GM12878 (cell line): ENCODE data around the gene PHC3.
A peak's percentile ranks its signal among the peaks of the same experiment; 100 is the strongest.

ENCODE experiments used
- DPF2 ChIP-seq: fragments of 450-650 bp; IDR thresholded peaks from 2 replicates; pipeline ENCODE4 v1.6.1; 2017; ENCODE audit warnings: mild to moderate bottlenecking
- POLR2A ChIP-seq: IDR thresholded peaks from 2 replicates; pipeline ENCODE4 v1.6.1; 2011; ENCODE audit warnings: low read depth, mild to moderate bottlenecking, low read length
- RBBP5 ChIP-seq: fragments of 200-600 bp; sonication (generic); conservative IDR thresholded peaks from 2 replicates; pipeline ENCODE4 v1.6.1; 2016
- SREBF2 ChIP-seq: IDR thresholded peaks from 2 replicates; pipeline ENCODE4 v1.6.1; 2012; ENCODE audit warnings: mild to moderate bottlenecking, low read length
- TAF1 ChIP-seq: IDR thresholded peaks from 2 replicates; pipeline ENCODE4 v1.6.1; 2011; ENCODE audit warnings: mild to moderate bottlenecking, low read depth, low read length, borderline replicate concordance
- TF ChIP-seq, protein P1 (sequence below): IDR thresholded peaks from 2 replicates; pipeline ENCODE4 v1.6.1; 2012; ENCODE audit warnings: mild to moderate bottlenecking, low read depth, low read length
- TF ChIP-seq, protein P2 (sequence below), 3 experiments: IDR thresholded peaks in 2 of 3; conservative IDR thresholded peaks in 1 of 3; 2 replicates each; pipeline ENCODE4 v1.5.1; 2011; ENCODE audit warnings: low read depth in 3 of 3, low read length in 3 of 3, mild to moderate bottlenecking in 3 of 3, control low read depth in 2 of 3, moderate library complexity in 2 of 3, inconsistent platforms in 1 of 3, mixed read lengths in 1 of 3; ENCODE audit not compliant: control insufficient read depth in 2 of 3, insufficient read depth in 1 of 3; ENCODE audit errors: extremely low read depth in 1 of 3
- TF ChIP-seq, protein P3 (sequence below): fragments of 450-650 bp; IDR thresholded peaks from 2 replicates; pipeline ENCODE4 v1.6.1; 2017; ENCODE audit warnings: antibody characterized with exemption, mild to moderate bottlenecking, moderate library complexity

DNA sequence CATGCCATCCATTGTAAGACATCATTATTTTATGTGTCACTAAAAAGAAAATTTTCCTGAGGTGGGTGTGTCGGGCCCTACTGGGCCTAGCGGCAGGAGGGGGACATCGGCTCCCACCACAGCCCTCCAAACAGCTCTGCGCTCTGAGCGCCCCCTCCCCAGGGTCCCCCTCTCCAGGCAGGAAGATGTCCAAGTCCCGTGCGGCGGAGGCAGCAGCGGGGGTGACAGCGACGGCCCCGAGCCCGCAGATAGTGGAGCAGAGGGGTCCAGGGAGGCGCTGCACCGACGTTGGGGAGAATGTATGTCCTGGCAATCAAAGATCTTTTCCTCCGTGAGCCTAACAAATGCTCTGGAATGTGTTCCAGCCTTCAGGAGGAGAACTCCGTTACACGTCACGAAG lies 119.5 kb downstream of the PHC3 start:
- TF ChIP-seq, protein P1, sequence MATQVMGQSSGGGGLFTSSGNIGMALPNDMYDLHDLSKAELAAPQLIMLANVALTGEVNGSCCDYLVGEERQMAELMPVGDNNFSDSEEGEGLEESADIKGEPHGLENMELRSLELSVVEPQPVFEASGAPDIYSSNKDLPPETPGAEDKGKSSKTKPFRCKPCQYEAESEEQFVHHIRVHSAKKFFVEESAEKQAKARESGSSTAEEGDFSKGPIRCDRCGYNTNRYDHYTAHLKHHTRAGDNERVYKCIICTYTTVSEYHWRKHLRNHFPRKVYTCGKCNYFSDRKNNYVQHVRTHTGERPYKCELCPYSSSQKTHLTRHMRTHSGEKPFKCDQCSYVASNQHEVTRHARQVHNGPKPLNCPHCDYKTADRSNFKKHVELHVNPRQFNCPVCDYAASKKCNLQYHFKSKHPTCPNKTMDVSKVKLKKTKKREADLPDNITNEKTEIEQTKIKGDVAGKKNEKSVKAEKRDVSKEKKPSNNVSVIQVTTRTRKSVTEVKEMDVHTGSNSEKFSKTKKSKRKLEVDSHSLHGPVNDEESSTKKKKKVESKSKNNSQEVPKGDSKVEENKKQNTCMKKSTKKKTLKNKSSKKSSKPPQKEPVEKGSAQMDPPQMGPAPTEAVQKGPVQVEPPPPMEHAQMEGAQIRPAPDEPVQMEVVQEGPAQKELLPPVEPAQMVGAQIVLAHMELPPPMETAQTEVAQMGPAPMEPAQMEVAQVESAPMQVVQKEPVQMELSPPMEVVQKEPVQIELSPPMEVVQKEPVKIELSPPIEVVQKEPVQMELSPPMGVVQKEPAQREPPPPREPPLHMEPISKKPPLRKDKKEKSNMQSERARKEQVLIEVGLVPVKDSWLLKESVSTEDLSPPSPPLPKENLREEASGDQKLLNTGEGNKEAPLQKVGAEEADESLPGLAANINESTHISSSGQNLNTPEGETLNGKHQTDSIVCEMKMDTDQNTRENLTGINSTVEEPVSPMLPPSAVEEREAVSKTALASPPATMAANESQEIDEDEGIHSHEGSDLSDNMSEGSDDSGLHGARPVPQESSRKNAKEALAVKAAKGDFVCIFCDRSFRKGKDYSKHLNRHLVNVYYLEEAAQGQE = no peak
- no peak for TF ChIP-seq TAF1
- TF ChIP-seq, protein P2, sequence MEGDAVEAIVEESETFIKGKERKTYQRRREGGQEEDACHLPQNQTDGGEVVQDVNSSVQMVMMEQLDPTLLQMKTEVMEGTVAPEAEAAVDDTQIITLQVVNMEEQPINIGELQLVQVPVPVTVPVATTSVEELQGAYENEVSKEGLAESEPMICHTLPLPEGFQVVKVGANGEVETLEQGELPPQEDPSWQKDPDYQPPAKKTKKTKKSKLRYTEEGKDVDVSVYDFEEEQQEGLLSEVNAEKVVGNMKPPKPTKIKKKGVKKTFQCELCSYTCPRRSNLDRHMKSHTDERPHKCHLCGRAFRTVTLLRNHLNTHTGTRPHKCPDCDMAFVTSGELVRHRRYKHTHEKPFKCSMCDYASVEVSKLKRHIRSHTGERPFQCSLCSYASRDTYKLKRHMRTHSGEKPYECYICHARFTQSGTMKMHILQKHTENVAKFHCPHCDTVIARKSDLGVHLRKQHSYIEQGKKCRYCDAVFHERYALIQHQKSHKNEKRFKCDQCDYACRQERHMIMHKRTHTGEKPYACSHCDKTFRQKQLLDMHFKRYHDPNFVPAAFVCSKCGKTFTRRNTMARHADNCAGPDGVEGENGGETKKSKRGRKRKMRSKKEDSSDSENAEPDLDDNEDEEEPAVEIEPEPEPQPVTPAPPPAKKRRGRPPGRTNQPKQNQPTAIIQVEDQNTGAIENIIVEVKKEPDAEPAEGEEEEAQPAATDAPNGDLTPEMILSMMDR (IDR thresholded peaks at IDR 0.05 in 2 of 3, conservative IDR thresholded peaks at IDR 0.05 in 1 of 3; ENCODE audit: control insufficient read depth in 2 of 3, extremely low read depth in 1 of 3, insufficient read depth in 1 of 3, low read depth in 3 of 3, low read length in 3 of 3) = no peak
- TF ChIP-seq DPF2 = no peak
- no peak for TF ChIP-seq RBBP5
- TF ChIP-seq, protein P3, sequence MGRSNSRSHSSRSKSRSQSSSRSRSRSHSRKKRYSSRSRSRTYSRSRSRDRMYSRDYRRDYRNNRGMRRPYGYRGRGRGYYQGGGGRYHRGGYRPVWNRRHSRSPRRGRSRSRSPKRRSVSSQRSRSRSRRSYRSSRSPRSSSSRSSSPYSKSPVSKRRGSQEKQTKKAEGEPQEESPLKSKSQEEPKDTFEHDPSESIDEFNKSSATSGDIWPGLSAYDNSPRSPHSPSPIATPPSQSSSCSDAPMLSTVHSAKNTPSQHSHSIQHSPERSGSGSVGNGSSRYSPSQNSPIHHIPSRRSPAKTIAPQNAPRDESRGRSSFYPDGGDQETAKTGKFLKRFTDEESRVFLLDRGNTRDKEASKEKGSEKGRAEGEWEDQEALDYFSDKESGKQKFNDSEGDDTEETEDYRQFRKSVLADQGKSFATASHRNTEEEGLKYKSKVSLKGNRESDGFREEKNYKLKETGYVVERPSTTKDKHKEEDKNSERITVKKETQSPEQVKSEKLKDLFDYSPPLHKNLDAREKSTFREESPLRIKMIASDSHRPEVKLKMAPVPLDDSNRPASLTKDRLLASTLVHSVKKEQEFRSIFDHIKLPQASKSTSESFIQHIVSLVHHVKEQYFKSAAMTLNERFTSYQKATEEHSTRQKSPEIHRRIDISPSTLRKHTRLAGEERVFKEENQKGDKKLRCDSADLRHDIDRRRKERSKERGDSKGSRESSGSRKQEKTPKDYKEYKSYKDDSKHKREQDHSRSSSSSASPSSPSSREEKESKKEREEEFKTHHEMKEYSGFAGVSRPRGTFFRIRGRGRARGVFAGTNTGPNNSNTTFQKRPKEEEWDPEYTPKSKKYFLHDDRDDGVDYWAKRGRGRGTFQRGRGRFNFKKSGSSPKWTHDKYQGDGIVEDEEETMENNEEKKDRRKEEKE = no peak
- 0 out of 2 replicates have a peak, but pooled peaks have one; percentile 33 for TF ChIP-seq POLR2A
- TF ChIP-seq SREBF2 = no peak
